Measurements from ENCODE around the gene GRM7.

Gene GRM7

GRCh38 chr3:7397097-7397496 is 536.2 kb downstream of the GRM7 start:
- no peak for DNase-seq (ENCODE audit: low read depth in 2 of 2)

- DNase-seq (ENCODE audit: low read depth in 2 of 2): no peak
Observed at GRCh38 chr3:7400360-7400759, 539.4 kb downstream of the GRM7 start.

- DNase-seq (ENCODE audit: low read depth in 2 of 2): no peak
Observed at GRCh38 chr3:7401418-7401817, 540.5 kb downstream of the GRM7 start.

GRCh38 chr3:7407107-7407506 is 546.2 kb downstream of the GRM7 start:
- DNase-seq (ENCODE audit: low read depth in 2 of 2): no peak

- no peak for DNase-seq (ENCODE audit: low read depth in 2 of 2)
Observed at GRCh38 chr3:7410782-7411181, 549.9 kb downstream of the GRM7 start.

- DNase-seq (ENCODE audit: low read depth in 2 of 2): no peak
Observed at GRCh38 chr3:7421065-7421464, 560.1 kb downstream of the GRM7 start.

- DNase-seq (ENCODE audit: low read depth in 2 of 2): no peak
Observed at GRCh38 chr3:7423036-7423435, 562.1 kb downstream of the GRM7 start.

- no peak for DNase-seq (ENCODE audit: low read depth in 2 of 2)
Observed at GRCh38 chr3:7423995-7424394, 563.1 kb downstream of the GRM7 start.

GRCh38 chr3:7428206-7428718 is 567.3 kb downstream of the GRM7 start:
- DNase-seq (ENCODE audit: low read depth in 2 of 2): no peak

- DNase-seq (ENCODE audit: low read depth in 2 of 2): no peak
Observed at GRCh38 chr3:7432610-7433009, 571.7 kb downstream of the GRM7 start.

- no peak for DNase-seq (ENCODE audit: low read depth in 2 of 2)
Observed at GRCh38 chr3:7433073-7433472, 572.2 kb downstream of the GRM7 start.

- DNase-seq (ENCODE audit: low read depth in 2 of 2): no peak
Observed at GRCh38 chr3:7436542-7436941, 575.6 kb downstream of the GRM7 start.

GRCh38 chr3:7437231-7437630 is 576.3 kb downstream of the GRM7 start:
- DNase-seq (ENCODE audit: low read depth in 2 of 2): no peak

GRCh38 chr3:7439101-7439680 is 578.3 kb downstream of the GRM7 start:
- no peak for DNase-seq (ENCODE audit: low read depth in 2 of 2)

- no peak for DNase-seq (ENCODE audit: low read depth in 2 of 2)
Observed at GRCh38 chr3:7444886-7445285, 584.0 kb downstream of the GRM7 start.

- no peak for DNase-seq (ENCODE audit: low read depth in 2 of 2)
Observed at GRCh38 chr3:7445331-7445730, 584.4 kb downstream of the GRM7 start.

- no peak for DNase-seq (ENCODE audit: low read depth in 2 of 2)
Observed at GRCh38 chr3:7447197-7447769, 586.4 kb downstream of the GRM7 start.

- DNase-seq (ENCODE audit: low read depth in 2 of 2): no peak
Observed at GRCh38 chr3:7456386-7456785, 595.5 kb downstream of the GRM7 start.

- DNase-seq (ENCODE audit: low read depth in 2 of 2): no peak
Observed at GRCh38 chr3:7461202-7461825, 600.4 kb downstream of the GRM7 start.

- DNase-seq (ENCODE audit: low read depth in 2 of 2): no peak
Observed at GRCh38 chr3:7469866-7470265, 609.0 kb downstream of the GRM7 start.

GRCh38 chr3:7484636-7485035 is 623.7 kb downstream of the GRM7 start:
- DNase-seq (ENCODE audit: low read depth in 2 of 2): no peak

- no peak for DNase-seq (ENCODE audit: low read depth in 2 of 2)
Observed at GRCh38 chr3:7487763-7488162, 626.8 kb downstream of the GRM7 start.

- no peak for DNase-seq (ENCODE audit: low read depth in 2 of 2)
Observed at GRCh38 chr3:7489417-7489816, 628.5 kb downstream of the GRM7 start.

Measured in stimulated activated CD4-positive, alpha-beta T cell treated with anti-CD3 and anti-CD28 coated beads, Interleukin-12 subunit alpha, Interleukin-12 subunit beta, amount 100 ng/mL, for 24 hours (primary cell).